Measurements from ENCODE around the gene PABPN1. TPM values are rescaled to one million over a fixed set of nuclear protein-coding genes. Genes with fewer than 3 reads are reported as not detected.

PABPN1 gene
- total and polyA plus RNA-seq, 2 of the 13 experiments (the other 11 are each of a cell fraction or from before 2014, with no cell fraction given): 233 to 524 TPM

DNA sequence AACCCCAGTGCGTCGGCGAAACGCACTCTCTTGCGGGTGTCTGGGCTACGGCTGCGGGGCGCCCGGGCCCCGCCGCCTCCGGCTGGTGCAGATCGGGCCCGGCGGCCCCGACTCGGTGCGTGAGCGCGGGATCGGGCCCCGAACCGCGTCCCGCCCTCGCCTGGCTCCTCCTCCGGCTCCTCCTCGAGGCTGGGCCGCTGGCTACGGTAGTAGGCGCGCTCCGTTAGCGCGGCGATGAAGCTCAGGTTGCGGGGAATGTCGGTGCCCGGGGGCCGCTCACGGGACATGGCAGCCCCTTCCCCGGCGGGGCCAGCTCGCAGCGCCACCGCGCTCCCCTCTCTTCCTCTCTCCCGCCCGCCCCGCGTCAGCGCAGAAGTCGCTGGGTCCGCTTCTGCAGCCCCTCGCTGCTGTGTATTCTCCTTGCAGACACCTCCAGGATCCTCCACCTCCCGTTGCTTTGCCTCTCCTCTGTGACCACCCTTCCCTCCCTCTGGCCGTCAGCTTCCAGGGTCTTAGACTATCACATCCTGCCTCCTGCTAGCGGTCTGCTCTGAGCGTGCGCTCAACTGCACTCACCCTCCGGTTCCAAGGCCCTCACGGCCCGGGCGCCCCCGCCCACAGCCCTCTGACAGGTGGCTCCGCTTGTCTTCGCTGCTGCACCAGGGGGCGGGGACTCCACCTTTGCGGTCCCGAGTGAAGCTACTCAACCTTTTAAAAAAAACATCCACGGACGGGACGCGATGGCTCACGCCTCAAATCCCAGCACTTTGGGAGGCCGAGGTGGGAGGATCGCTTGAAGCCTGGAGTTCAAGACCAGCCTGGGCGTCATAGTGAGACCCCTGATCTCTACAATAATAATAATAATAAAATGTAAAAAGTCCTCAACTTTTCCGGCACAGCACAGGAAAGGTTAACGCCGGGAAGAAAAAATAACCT, 18.7 kb upstream of the PABPN1 start, which contains the start of gene PPP1R3E (continued):
- TF ChIP-seq ZFP36L1 (CRISPR knock-in tag; IDR thresholded peaks at IDR 0.05) (peak; percentile 95), MLLT10 (CRISPR knock-in tag; IDR thresholded peaks at IDR 0.05) (no peak), HMGA1 (CRISPR knock-in tag; conservative IDR thresholded peaks at IDR 0.05) (no peak), RFX3 (CRISPR knock-in tag; IDR thresholded peaks at IDR 0.05) (no peak; the same call in 1 of the 2 replicates), ZSCAN12 (CRISPR knock-in tag; IDR thresholded peaks at IDR 0.05) (peak; percentile 84; the same call in 1 of the 2 replicates), ZNF678 (CRISPR knock-in tag; IDR thresholded peaks at IDR 0.05) (peak; percentile 71; the same call in 1 of the 2 replicates), KAT8 (CRISPR knock-in tag; IDR thresholded peaks at IDR 0.05) (peak; percentile 76), SP1 (IDR thresholded peaks at IDR 0.05) (no peak), SP1 (CRISPR knock-in tag; IDR thresholded peaks at IDR 0.05) (peak; percentile 49), ZNF138 (CRISPR knock-in tag; IDR thresholded peaks at IDR 0.05; ENCODE audit: low read depth) (peak; percentile 96), ZNF564 (CRISPR knock-in tag; IDR thresholded peaks at IDR 0.05) (no peak), PAF1 (CRISPR knock-in tag; IDR thresholded peaks at IDR 0.05) (no peak; the same call in 1 of the 2 replicates), REXO4 (CRISPR knock-in tag; IDR thresholded peaks at IDR 0.05; ENCODE audit: borderline replicate concordance) (peak; percentile 81; the same call in 1 of the 2 replicates), ZNF569 (CRISPR knock-in tag; IDR thresholded peaks at IDR 0.05; ENCODE audit: borderline replicate concordance) (no peak)
- TF ChIP-seq, protein P1, sequence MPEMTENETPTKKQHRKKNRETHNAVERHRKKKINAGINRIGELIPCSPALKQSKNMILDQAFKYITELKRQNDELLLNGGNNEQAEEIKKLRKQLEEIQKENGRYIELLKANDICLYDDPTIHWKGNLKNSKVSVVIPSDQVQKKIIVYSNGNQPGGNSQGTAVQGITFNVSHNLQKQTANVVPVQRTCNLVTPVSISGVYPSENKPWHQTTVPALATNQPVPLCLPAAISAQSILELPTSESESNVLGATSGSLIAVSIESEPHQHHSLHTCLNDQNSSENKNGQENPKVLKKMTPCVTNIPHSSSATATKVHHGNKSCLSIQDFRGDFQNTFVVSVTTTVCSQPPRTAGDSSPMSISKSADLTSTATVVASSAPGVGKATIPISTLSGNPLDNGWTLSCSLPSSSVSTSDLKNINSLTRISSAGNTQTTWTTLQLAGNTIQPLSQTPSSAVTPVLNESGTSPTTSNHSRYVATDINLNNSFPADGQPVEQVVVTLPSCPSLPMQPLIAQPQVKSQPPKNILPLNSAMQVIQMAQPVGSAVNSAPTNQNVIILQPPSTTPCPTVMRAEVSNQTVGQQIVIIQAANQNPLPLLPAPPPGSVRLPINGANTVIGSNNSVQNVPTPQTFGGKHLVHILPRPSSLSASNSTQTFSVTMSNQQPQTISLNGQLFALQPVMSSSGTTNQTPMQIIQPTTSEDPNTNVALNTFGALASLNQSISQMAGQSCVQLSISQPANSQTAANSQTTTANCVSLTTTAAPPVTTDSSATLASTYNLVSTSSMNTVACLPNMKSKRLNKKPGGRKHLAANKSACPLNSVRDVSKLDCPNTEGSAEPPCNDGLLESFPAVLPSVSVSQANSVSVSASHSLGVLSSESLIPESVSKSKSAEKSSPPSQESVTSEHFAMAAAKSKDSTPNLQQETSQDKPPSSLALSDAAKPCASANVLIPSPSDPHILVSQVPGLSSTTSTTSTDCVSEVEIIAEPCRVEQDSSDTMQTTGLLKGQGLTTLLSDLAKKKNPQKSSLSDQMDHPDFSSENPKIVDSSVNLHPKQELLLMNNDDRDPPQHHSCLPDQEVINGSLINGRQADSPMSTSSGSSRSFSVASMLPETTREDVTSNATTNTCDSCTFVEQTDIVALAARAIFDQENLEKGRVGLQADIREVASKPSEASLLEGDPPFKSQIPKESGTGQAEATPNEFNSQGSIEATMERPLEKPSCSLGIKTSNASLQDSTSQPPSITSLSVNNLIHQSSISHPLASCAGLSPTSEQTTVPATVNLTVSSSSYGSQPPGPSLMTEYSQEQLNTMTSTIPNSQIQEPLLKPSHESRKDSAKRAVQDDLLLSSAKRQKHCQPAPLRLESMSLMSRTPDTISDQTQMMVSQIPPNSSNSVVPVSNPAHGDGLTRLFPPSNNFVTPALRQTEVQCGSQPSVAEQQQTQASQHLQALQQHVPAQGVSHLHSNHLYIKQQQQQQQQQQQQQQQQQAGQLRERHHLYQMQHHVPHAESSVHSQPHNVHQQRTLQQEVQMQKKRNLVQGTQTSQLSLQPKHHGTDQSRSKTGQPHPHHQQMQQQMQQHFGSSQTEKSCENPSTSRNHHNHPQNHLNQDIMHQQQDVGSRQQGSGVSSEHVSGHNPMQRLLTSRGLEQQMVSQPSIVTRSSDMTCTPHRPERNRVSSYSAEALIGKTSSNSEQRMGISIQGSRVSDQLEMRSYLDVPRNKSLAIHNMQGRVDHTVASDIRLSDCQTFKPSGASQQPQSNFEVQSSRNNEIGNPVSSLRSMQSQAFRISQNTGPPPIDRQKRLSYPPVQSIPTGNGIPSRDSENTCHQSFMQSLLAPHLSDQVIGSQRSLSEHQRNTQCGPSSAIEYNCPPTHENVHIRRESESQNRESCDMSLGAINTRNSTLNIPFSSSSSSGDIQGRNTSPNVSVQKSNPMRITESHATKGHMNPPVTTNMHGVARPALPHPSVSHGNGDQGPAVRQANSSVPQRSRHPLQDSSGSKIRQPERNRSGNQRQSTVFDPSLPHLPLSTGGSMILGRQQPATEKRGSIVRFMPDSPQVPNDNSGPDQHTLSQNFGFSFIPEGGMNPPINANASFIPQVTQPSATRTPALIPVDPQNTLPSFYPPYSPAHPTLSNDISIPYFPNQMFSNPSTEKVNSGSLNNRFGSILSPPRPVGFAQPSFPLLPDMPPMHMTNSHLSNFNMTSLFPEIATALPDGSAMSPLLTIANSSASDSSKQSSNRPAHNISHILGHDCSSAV (CRISPR knock-in tag; IDR thresholded peaks at IDR 0.05; ENCODE audit: borderline replicate concordance): peak; percentile 94
- TF ChIP-seq, protein P2, sequence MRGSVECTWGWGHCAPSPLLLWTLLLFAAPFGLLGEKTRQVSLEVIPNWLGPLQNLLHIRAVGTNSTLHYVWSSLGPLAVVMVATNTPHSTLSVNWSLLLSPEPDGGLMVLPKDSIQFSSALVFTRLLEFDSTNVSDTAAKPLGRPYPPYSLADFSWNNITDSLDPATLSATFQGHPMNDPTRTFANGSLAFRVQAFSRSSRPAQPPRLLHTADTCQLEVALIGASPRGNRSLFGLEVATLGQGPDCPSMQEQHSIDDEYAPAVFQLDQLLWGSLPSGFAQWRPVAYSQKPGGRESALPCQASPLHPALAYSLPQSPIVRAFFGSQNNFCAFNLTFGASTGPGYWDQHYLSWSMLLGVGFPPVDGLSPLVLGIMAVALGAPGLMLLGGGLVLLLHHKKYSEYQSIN (CRISPR knock-in tag; IDR thresholded peaks at IDR 0.05; ENCODE audit: borderline replicate concordance): no peak
- TF ChIP-seq, protein P3, sequence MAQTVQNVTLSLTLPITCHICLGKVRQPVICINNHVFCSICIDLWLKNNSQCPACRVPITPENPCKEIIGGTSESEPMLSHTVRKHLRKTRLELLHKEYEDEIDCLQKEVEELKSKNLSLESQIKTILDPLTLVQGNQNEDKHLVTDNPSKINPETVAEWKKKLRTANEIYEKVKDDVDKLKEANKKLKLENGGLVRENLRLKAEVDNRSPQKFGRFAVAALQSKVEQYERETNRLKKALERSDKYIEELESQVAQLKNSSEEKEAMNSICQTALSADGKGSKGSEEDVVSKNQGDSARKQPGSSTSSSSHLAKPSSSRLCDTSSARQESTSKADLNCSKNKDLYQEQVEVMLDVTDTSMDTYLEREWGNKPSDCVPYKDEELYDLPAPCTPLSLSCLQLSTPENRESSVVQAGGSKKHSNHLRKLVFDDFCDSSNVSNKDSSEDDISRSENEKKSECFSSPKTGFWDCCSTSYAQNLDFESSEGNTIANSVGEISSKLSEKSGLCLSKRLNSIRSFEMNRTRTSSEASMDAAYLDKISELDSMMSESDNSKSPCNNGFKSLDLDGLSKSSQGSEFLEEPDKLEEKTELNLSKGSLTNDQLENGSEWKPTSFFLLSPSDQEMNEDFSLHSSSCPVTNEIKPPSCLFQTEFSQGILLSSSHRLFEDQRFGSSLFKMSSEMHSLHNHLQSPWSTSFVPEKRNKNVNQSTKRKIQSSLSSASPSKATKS (CRISPR knock-in tag; IDR thresholded peaks at IDR 0.05): no peak
- TF ChIP-seq, protein P4, sequence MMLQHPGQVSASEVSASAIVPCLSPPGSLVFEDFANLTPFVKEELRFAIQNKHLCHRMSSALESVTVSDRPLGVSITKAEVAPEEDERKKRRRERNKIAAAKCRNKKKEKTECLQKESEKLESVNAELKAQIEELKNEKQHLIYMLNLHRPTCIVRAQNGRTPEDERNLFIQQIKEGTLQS (CRISPR knock-in tag; IDR thresholded peaks at IDR 0.05): peak; percentile 33; the same call in 1 of the 2 replicates
